ENCODE data around the gene SSR1.

Gene SSR1

GRCh38 chr6:7296602-7297001 is 16.4 kb downstream of the SSR1 start:
- TF ChIP-seq CTCF (IDR thresholded peaks at IDR 0.05; ENCODE audit: control insufficient read depth, insufficient read depth, low read depth, low read length, missing control alignments) = no peak
- H3K4me3 ChIP-seq (ENCODE audit: control insufficient read depth, low read depth, low read length) = no peak overlapping the region
- no peak for DNase-seq (ENCODE audit: low read depth)

GRCh38 chr6:7295916-7296315 is 17.1 kb downstream of the SSR1 start:
- no peak for DNase-seq (ENCODE audit: low read depth)
- H3K4me3 ChIP-seq (ENCODE audit: control insufficient read depth, low read depth, low read length) = no peak overlapping the region
- TF ChIP-seq CTCF (IDR thresholded peaks at IDR 0.05; ENCODE audit: control insufficient read depth, insufficient read depth, low read depth, low read length, missing control alignments) = no peak

GRCh38 chr6:7292596-7293255 is 20.3 kb downstream of the SSR1 start:
- H3K4me3 ChIP-seq (ENCODE audit: control insufficient read depth, low read depth, low read length) = no peak overlapping the region
- DNase-seq (ENCODE audit: low read depth) = no peak
- TF ChIP-seq CTCF (IDR thresholded peaks at IDR 0.05; ENCODE audit: control insufficient read depth, insufficient read depth, low read depth, low read length, missing control alignments) = no peak

GRCh38 chr6:7290079-7290478 is 22.9 kb downstream of the SSR1 start:
- no peak overlapping the region for H3K4me3 ChIP-seq (ENCODE audit: control insufficient read depth, low read depth, low read length)
- DNase-seq (ENCODE audit: low read depth) = no peak
- no peak for TF ChIP-seq CTCF (IDR thresholded peaks at IDR 0.05; ENCODE audit: control insufficient read depth, insufficient read depth, low read depth, low read length, missing control alignments)

- H3K4me3 ChIP-seq (ENCODE audit: control insufficient read depth, low read depth, low read length) = no peak overlapping the region
- no peak for TF ChIP-seq CTCF (IDR thresholded peaks at IDR 0.05; ENCODE audit: control insufficient read depth, insufficient read depth, low read depth, low read length, missing control alignments)
- no peak for DNase-seq (ENCODE audit: low read depth)
Measured at GRCh38 chr6:7285416-7285815, 27.6 kb downstream of the SSR1 start.

- DNase-seq (ENCODE audit: low read depth) = no peak
- TF ChIP-seq CTCF (IDR thresholded peaks at IDR 0.05; ENCODE audit: control insufficient read depth, insufficient read depth, low read depth, low read length, missing control alignments) = no peak
- H3K4me3 ChIP-seq (ENCODE audit: control insufficient read depth, low read depth, low read length) = no peak overlapping the region
Measured at GRCh38 chr6:7283676-7284075, 29.3 kb downstream of the SSR1 start.

Measured in AG09309 (cell line).